Lower lobe of right lung (tissue), 2 donors: Measurements from ENCODE around the gene BPNT1. TPM values are rescaled to one million over a fixed set of nuclear protein-coding genes. Genes with fewer than 3 reads are reported as not detected.
A peak's percentile ranks its signal among the peaks of the same experiment; 100 is the strongest.
"Not testable (repeated sequence)": the region's sequence is repeated elsewhere in the genome, so short reads cannot be mapped to it uniquely, and the experiment has no call there.

Experiments used
- ATAC-seq, 2 donors: fragments of 200-7000 bp; cut with Tn5 transposase; one replicate each; pipeline ENCODE4 v1.9.1; 2020 to 2022; ENCODE audit warnings: mild to moderate bottlenecking in 2 of 2, moderate library complexity in 2 of 2
- DNase-seq: peaks from one replicate; pipeline ENCODE4 v3.0.0-alpha.2; 2020
- H3K27ac ChIP-seq: fragments of 200-600 bp; one replicate; pipeline ENCODE4 v1.8.0; 2022
- H3K27me3 ChIP-seq: fragments of 200-600 bp; one replicate; pipeline ENCODE4 v1.8.0; 2022; ENCODE audit warnings: low read depth
- H3K36me3 ChIP-seq: fragments of 200-600 bp; one replicate; pipeline ENCODE4 v1.8.0; 2022; ENCODE audit warnings: mild to moderate bottlenecking
- H3K4me1 ChIP-seq: fragments of 200-600 bp; one replicate; pipeline ENCODE4 v1.8.0; 2022
- H3K4me3 ChIP-seq: fragments of 200-600 bp; one replicate; pipeline ENCODE4 v1.8.0; 2022; ENCODE audit warnings: mild to moderate bottlenecking
- H3K9me3 ChIP-seq: fragments of 200-600 bp; one replicate; pipeline ENCODE4 v1.8.0; 2022
- intact Hi-C: fragments of 100-400 bp; cut with DNase I; formaldehyde crosslinking; loops from one replicate; pipeline ENCODE4 v1.11.0; 2022
- total RNA-seq: library from RNA; stranded (reverse); fragmentation: NEBNext Ultra II Directional; extraction: Animal tissue kit (Norgen Biotek cat#: 25700); gene quantifications from one replicate; pipeline ENCODE4 v1.2.1, GENCODE V29; 2021
- TF ChIP-seq, protein P1 (sequence below): fragments of 200-600 bp; IDR thresholded peaks from one replicate; pipeline ENCODE4 v1.8.0; 2022; ENCODE audit warnings: antibody characterized with exemption, mild to moderate bottlenecking
- donor health status: DM: no; HTN: yes; CAD: no; lungs with severe emphysema.

The BPNT1 gene
- total RNA-seq, 1 donor from 2014 or later = 23.5 TPM

DNA sequence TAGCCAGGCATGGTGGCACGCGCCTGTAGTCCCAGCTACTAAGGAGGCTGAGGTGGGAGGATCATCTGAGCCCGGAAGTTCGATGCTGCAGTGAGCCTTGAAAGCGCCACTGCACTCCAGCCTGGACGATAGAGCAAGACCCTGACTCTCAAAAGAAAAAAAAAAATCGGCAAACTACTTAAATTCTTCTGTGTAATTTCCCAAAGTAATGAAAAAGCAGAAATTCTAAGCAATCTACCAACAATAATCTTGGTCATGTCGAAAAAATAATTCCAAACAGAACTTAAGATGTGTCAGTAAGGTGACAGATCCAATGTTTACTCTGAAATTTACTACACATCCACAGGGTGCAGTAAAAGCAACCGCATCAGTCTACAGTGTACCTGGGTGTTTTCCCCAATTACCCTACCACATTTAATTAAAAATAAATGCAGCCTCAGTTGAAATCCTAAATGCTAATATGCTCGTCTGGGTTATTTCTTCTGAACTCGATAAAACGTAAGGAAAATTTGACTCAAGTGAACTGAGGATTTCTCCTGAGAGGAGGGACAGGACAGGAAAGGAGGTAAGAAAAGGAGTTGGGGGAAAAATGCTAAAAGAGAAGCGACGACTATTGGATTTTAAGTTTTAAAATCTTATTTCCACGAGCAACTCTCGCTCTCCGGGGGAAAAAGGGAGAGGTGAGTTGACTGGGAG, 44.1 kb downstream of the BPNT1 start:
- Histone ChIP-seq H3K27ac (peak overlapping the region; percentile 83), H3K27me3 (no peaks in the 10 kb centered on the region), H3K36me3 (peaks cover 5% of the 10 kb centered on the region), H3K9me3 (no peaks in the 10 kb centered on the region), H3K4me3 (peak overlapping the region; percentile 82), H3K4me1 (peaks cover 30% of the 10 kb centered on the region)
- DNase-seq = no peak
- intact Hi-C loops = no loop called here
- peak in 1 of 2 donors; percentile 11 for ATAC-seq
- TF ChIP-seq, protein P1, sequence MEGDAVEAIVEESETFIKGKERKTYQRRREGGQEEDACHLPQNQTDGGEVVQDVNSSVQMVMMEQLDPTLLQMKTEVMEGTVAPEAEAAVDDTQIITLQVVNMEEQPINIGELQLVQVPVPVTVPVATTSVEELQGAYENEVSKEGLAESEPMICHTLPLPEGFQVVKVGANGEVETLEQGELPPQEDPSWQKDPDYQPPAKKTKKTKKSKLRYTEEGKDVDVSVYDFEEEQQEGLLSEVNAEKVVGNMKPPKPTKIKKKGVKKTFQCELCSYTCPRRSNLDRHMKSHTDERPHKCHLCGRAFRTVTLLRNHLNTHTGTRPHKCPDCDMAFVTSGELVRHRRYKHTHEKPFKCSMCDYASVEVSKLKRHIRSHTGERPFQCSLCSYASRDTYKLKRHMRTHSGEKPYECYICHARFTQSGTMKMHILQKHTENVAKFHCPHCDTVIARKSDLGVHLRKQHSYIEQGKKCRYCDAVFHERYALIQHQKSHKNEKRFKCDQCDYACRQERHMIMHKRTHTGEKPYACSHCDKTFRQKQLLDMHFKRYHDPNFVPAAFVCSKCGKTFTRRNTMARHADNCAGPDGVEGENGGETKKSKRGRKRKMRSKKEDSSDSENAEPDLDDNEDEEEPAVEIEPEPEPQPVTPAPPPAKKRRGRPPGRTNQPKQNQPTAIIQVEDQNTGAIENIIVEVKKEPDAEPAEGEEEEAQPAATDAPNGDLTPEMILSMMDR = no peak

DNA sequence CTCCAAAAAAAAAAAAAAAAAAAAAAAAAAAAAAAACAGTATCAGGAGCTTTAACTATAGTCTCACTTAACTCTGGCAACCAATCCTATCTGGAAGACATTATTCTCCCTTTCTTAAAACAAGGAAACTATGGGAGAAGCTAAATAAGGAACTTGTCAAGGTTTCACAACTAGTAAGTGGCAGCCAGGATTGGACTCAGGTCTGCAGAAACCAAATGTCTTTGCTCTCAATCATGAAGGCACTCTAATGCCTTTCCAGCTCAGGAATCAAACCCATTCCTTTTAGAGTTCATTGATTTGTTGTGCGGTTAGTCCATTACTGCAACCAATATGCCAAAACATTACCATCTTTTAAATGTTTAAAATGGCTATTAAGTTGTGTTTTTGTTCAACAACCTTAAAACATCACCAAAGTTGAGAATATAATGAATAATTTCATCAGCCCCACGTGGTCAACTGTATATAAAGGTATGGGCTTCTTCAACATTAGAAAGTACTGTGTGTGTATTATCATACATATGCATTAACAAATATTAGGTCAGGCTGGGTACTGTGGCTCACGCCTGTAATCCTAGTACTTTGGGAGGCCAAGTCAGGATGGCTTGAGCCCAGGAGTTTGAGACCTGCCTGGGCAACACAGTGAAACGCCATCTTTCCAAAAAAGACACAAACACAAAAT, 44.8 kb downstream of the BPNT1 start:
- peaks cover 30% of the 10 kb centered on the region for H3K4me1 ChIP-seq
- H3K9me3 ChIP-seq = no peaks in the 10 kb centered on the region
- H3K27me3 ChIP-seq = no peaks in the 10 kb centered on the region
- ATAC-seq (no peak), DNase-seq (no peak)
- intact Hi-C loops = no loop called here
- peaks cover 12% of the 10 kb centered on the region for H3K36me3 ChIP-seq
- TF ChIP-seq, protein P1 = no peak
- peak overlapping the region; percentile 82 for H3K4me3 ChIP-seq
- no peak overlapping the region for H3K27ac ChIP-seq

DNA sequence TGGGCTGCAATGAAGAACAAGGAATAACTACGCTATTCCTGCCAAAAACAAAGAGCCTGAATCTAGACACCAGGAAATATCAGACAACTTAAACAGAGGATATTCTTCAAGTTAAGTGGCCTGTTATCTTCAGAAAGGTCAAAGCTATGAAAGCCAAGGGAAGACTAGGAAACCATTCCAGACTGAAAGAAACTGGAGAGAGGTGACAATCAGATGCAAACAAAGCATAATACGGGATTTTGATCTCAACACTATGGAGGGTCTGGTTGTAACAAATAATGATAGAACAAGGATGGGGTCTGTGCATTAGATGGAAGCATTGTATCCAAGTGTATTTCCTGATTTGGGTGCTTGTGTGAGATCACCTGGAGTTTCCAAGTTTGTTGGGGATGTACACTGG, 45.9 kb downstream of the BPNT1 start:
- TF ChIP-seq, protein P1 = no peak
- Histone ChIP-seq H3K36me3 (peaks cover 24% of the 10 kb centered on the region), H3K4me1 (peaks cover 30% of the 10 kb centered on the region), H3K27me3 (no peaks in the 10 kb centered on the region), H3K9me3 (no peaks in the 10 kb centered on the region), H3K27ac (no peak overlapping the region), H3K4me3 (no peak overlapping the region)
- no peak for ATAC-seq
- intact Hi-C loops = no loop called here
- DNase-seq = no peak

DNA sequence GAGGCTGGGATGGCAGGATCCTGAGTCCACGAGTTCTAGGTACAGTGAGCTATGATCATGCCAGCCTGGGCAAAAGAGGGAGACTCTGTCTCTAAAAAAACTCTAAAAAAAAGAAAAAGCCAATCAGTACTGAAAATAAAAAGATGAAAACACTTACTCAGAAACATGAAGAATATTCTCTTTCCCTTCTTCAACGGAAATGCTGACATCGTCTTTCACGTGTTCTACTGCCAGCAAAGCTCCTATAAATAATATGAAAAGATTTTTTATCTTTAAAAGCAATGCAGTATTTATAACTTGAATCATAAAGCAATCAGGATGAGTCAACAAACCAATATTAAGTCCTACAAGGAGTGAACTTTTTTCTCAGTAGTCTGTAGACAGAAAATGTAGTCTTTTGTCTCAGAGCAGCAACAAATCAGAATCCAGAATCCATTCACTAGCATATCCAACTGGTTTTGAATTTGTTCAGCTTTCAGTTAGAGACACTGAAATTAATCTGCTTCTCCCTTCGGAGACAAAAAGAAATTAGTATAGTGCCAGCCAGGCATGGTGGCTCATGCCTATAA, 49.5 kb downstream of the BPNT1 start:
- H3K36me3 ChIP-seq = peaks cover 29% of the 10 kb centered on the region
- intact Hi-C loops = no loop called here

DNA sequence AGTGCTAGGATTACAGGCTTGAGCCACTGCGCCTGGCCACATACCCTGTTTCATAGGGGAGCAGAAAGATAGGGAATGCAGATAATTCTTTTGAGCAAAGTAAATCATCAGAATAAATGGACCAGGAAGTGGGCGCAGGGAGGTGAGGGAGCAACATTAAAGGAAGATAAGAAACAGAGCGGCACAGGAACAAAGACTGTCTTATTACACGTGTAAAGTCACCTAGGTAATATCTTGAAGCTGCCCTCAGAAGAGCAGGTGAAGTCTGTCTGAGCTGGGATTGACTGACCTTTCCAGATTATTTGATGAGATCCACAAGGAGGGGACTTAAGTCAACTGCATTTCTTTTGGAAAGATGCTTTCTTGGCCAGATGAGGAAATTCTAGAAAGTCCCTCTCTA, 50.9 kb downstream of the BPNT1 start:
- Histone ChIP-seq H3K4me3 (no peak overlapping the region), H3K27me3 (no peaks in the 10 kb centered on the region), H3K4me1 (peaks cover 4% of the 10 kb centered on the region), H3K9me3 (no peaks in the 10 kb centered on the region), H3K27ac (no peak overlapping the region), H3K36me3 (peaks cover 42% of the 10 kb centered on the region)
- intact Hi-C loops = no loop called here
- DNase-seq (no peak), ATAC-seq (no peak)
- TF ChIP-seq, protein P1 = no peak

More for the DNA sequence above, 49.5 kb downstream of the BPNT1 start:
- DNase-seq (no peak), ATAC-seq (no peak)
- Histone ChIP-seq H3K27me3 (no peaks in the 10 kb centered on the region), H3K4me1 (peaks cover 19% of the 10 kb centered on the region), H3K4me3 (no peak overlapping the region), H3K27ac (no peak overlapping the region), H3K9me3 (no peaks in the 10 kb centered on the region)
- TF ChIP-seq, protein P1 = no peak

DNA sequence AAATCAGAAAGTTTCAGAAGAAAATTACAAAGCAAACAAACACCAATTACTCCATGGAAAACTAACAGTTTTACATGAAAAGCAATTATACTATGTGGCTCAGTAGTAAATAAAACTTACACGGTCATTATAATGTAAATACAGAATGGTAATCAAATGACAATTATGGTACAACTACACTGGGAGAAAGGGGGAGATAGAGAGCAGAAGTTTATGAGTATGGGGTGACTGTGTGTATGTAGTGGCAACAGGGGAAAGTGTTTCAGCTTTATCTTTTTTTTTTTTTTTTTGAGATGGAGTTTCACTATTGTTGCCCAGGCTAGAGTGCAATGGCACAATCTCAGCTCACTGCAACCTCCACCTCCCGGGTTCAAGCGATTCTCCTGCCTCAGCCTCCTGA, 51.8 kb downstream of the BPNT1 start:
- H3K4me3 ChIP-seq, H3K4me1 ChIP-seq, H3K27me3 ChIP-seq, DNase-seq, ATAC-seq, intact Hi-C loops, H3K27ac ChIP-seq, H3K9me3 ChIP-seq: not testable (repeated sequence)
- peaks cover 51% of the 10 kb centered on the region for H3K36me3 ChIP-seq
